SK-N-SH treated with all-trans-retinoic acid at 6 μM for 48 hours (cell line): ENCODE results near the gene SVIL.

Experiments
- CSRNP3 ChIP-seq: fragments of 250-450 bp; sonication (Bioruptor Pico); IDR thresholded peaks from 2 replicates; pipeline ENCODE4 v1.5.1; 2021; ENCODE audit warnings: mild to moderate bottlenecking, moderate library complexity
- PPARA ChIP-seq: fragments of 250-450 bp; sonication (Bioruptor Pico); IDR thresholded peaks from 2 replicates; pipeline ENCODE4 v1.5.0; 2020; ENCODE audit warnings: mild to moderate bottlenecking, borderline replicate concordance
- SNAI2 ChIP-seq: fragments of 250-450 bp; sonication (Bioruptor Pico); IDR thresholded peaks from 2 replicates; pipeline ENCODE4 v1.5.0; 2020; ENCODE audit warnings: mild to moderate bottlenecking, moderate library complexity
- TCF4 ChIP-seq: fragments of 250-450 bp; sonication (Bioruptor Pico); IDR thresholded peaks from 2 replicates; pipeline ENCODE4 v1.8.0; 2021; ENCODE audit warnings: mild to moderate bottlenecking, moderate library complexity, borderline replicate concordance
- TOX ChIP-seq: fragments of 250-450 bp; sonication (Bioruptor Pico); IDR thresholded peaks from 2 replicates; pipeline ENCODE4 v1.8.0; 2021; ENCODE audit warnings: mild to moderate bottlenecking, moderate library complexity, borderline replicate concordance
- ZFP30 ChIP-seq: fragments of 450-650 bp; formaldehyde crosslinking; IDR thresholded peaks from 2 replicates; pipeline ENCODE4 v1.5.0; 2022; ENCODE audit warnings: mild to moderate bottlenecking, moderate library complexity

- TF ChIP-seq CSRNP3 (CRISPR knock-in tag) (no peak), PPARA (CRISPR knock-in tag) (no peak), ZFP30 (CRISPR knock-in tag) (no peak), SNAI2 (CRISPR knock-in tag) (no peak), TCF4 (no peak), TOX (CRISPR knock-in tag) (no peak)
Measured at GRCh38 chr10:29535778-29536453, 98.9 kb downstream of the SVIL start.
